SK-N-SH treated with all-trans-retinoic acid at 6 μM for 48 hours (cell line): ENCODE results near the gene PTPRD.
"Not testable (repeated sequence)": the region's sequence is repeated elsewhere in the genome, so short reads cannot be mapped to it uniquely, and the experiment has no call there.

ENCODE experiments used
- ATAC-seq: fragments of 200-7000 bp; cut with Tn5 transposase; 3 replicates; pipeline ENCODE4 v1.9.1; 2020; ENCODE audit warnings: mild to moderate bottlenecking, moderate library complexity
- ARNTL ChIP-seq: fragments of 450-650 bp; formaldehyde crosslinking; IDR thresholded peaks from 2 replicates; pipeline ENCODE4 v1.5.0; 2020; ENCODE audit warnings: low read depth, mild to moderate bottlenecking, moderate library complexity, borderline replicate concordance
- BACH2 ChIP-seq: fragments of 250-450 bp; sonication (Bioruptor Pico); IDR thresholded peaks from 2 replicates; pipeline ENCODE4 v1.9.0; 2021; ENCODE audit warnings: mild to moderate bottlenecking, borderline replicate concordance
- CSDC2 ChIP-seq: fragments of 250-450 bp; sonication (Bioruptor Pico); IDR thresholded peaks from 2 replicates; pipeline ENCODE4 v1.5.0; 2020; ENCODE audit warnings: mild to moderate bottlenecking, moderate library complexity
- ESRRG ChIP-seq: fragments of 250-450 bp; sonication (Bioruptor Pico); IDR thresholded peaks from 2 replicates; pipeline ENCODE4 v1.6.1; 2021; ENCODE audit warnings: mild to moderate bottlenecking
- GLIS3 ChIP-seq: fragments of 250-450 bp; sonication (Bioruptor Pico); IDR thresholded peaks from 2 replicates; pipeline ENCODE4 v1.5.0; 2020; ENCODE audit warnings: mild to moderate bottlenecking, moderate library complexity
- ISL1 ChIP-seq: fragments of 250-450 bp; sonication (Bioruptor Pico); IDR thresholded peaks from 2 replicates; pipeline ENCODE4 v2.1.2; 2022; ENCODE audit warnings: mild to moderate bottlenecking, moderate library complexity
- OSR1 ChIP-seq: fragments of 250-450 bp; sonication (Bioruptor Pico); IDR thresholded peaks from 2 replicates; pipeline ENCODE4 v1.8.0; 2022; ENCODE audit warnings: moderate library complexity, mild to moderate bottlenecking, inconsistent platforms
- PPARA ChIP-seq: fragments of 250-450 bp; sonication (Bioruptor Pico); IDR thresholded peaks from 2 replicates; pipeline ENCODE4 v1.5.0; 2020; ENCODE audit warnings: mild to moderate bottlenecking, borderline replicate concordance
- RARB ChIP-seq: fragments of 250-450 bp; sonication (Bioruptor Pico); IDR thresholded peaks from 2 replicates; pipeline ENCODE4 v1.8.0; 2021; ENCODE audit warnings: mild to moderate bottlenecking, moderate library complexity
- SNAI2 ChIP-seq: fragments of 250-450 bp; sonication (Bioruptor Pico); IDR thresholded peaks from 2 replicates; pipeline ENCODE4 v1.5.0; 2020; ENCODE audit warnings: mild to moderate bottlenecking, moderate library complexity
- TCF4 ChIP-seq: fragments of 250-450 bp; sonication (Bioruptor Pico); IDR thresholded peaks from 2 replicates; pipeline ENCODE4 v1.8.0; 2021; ENCODE audit warnings: mild to moderate bottlenecking, moderate library complexity, borderline replicate concordance
- TOX ChIP-seq: fragments of 250-450 bp; sonication (Bioruptor Pico); IDR thresholded peaks from 2 replicates; pipeline ENCODE4 v1.8.0; 2021; ENCODE audit warnings: mild to moderate bottlenecking, moderate library complexity, borderline replicate concordance
- ZC3H10 ChIP-seq: fragments of 250-450 bp; sonication (Bioruptor Pico); IDR thresholded peaks from 2 replicates; pipeline ENCODE4 v1.5.1; 2021; ENCODE audit warnings: mild to moderate bottlenecking, moderate library complexity
- ZFP3 ChIP-seq: fragments of 250-450 bp; sonication (Bioruptor Pico); IDR thresholded peaks from 2 replicates; pipeline ENCODE4 v1.5.0; 2020; ENCODE audit warnings: mild to moderate bottlenecking, moderate library complexity
- ZFP30 ChIP-seq: fragments of 450-650 bp; formaldehyde crosslinking; IDR thresholded peaks from 2 replicates; pipeline ENCODE4 v1.5.0; 2022; ENCODE audit warnings: mild to moderate bottlenecking, moderate library complexity
- ZNF70 ChIP-seq: fragments of 450-650 bp; formaldehyde crosslinking; IDR thresholded peaks from 2 replicates; pipeline ENCODE4 v1.5.0; 2020; ENCODE audit warnings: mild to moderate bottlenecking, moderate library complexity
- ZNF8 ChIP-seq: fragments of 450-650 bp; formaldehyde crosslinking; IDR thresholded peaks from 2 replicates; pipeline ENCODE4 v1.5.0; 2020; ENCODE audit warnings: mild to moderate bottlenecking, moderate library complexity
- TF ChIP-seq, protein P1 (sequence below): fragments of 250-450 bp; sonication (Bioruptor Pico); IDR thresholded peaks from 2 replicates; pipeline ENCODE4 v1.8.0; 2021; ENCODE audit warnings: low read depth, mild to moderate bottlenecking, moderate library complexity, borderline replicate concordance
- TF ChIP-seq, protein P2 (sequence below): fragments of 250-450 bp; sonication (Bioruptor Pico); IDR thresholded peaks from 2 replicates; pipeline ENCODE4 v1.5.1; 2020; ENCODE audit warnings: low read depth, mild to moderate bottlenecking, moderate library complexity
- TF ChIP-seq, protein P3 (sequence below): fragments of 250-450 bp; sonication (Bioruptor Pico); IDR thresholded peaks from 2 replicates; pipeline ENCODE4 v1.5.0; 2020; ENCODE audit warnings: mild to moderate bottlenecking, moderate library complexity

PTPRD gene

DNA sequence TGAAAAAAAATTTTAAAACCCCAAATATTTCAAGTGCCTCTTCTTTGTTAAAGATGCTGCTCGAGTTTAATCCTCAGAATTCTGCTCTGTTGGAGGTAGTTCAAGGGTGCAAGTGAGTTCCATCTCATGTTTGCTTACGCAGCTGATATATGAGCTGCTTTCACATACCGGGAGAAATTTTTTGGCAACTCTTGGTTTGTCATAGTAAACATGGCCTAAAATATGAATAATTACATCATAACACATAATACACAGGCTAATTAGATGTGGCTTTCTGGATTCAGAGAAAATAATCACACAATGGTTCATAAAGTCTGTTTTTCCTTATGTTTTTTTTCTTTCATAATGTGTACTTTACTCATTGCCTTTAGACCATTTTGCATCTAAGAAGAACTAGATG, 1134.1 kb downstream of the PTPRD start:
- TF ChIP-seq ARNTL (CRISPR knock-in tag) (no peak), ISL1 (CRISPR knock-in tag) (no peak)
- TF ChIP-seq, protein P1, sequence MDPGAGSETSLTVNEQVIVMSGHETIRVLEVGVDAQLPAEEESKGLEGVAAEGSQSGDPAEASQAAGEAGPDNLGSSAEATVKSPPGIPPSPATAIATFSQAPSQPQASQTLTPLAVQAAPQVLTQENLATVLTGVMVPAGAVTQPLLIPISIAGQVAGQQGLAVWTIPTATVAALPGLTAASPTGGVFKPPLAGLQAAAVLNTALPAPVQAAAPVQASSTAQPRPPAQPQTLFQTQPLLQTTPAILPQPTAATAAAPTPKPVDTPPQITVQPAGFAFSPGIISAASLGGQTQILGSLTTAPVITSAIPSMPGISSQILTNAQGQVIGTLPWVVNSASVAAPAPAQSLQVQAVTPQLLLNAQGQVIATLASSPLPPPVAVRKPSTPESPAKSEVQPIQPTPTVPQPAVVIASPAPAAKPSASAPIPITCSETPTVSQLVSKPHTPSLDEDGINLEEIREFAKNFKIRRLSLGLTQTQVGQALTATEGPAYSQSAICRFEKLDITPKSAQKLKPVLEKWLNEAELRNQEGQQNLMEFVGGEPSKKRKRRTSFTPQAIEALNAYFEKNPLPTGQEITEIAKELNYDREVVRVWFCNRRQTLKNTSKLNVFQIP, result no peak
- TF ChIP-seq, all 23 proteins: peak for 0
- no peak for ATAC-seq

DNA sequence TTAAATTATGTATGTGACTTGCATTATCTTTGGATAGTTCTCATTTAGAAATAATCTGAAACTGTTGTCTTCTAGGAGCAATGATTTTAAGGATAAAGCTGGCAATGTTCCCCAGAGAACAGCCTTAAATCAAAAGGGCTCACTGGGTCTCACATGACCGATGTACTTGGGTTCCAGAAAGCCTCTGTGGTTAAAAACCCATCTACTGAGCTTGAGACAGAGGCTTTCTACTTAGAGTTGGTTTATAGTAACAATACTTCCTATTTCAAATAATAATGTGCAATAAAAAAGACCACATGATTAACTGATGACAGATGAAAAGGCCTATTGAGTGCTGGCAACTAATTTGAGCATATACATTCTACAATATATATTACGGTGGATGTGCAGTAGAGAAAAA, 1143.5 kb downstream of the PTPRD start:
- no peak for ATAC-seq
- TF ChIP-seq PPARA (CRISPR knock-in tag), result no peak

DNA sequence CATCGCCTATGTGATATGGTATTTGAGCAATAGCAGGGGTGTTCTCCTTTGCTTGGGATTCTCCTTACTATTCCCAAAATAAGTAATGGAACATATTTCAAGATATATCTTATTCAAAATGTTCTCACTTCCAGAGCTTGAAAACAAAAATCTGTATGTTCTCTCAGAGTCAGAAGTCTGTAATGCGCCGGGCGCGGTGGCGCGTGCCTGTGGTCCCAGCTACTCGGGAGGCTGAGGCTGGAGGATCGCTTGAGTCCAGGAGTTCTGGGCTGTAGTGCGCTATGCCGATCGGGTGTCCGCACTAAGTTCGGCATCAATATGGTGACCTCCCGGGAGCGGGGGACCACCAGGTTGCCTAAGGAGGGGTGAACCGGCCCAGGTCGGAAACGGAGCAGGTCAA, 1170.9 kb downstream of the PTPRD start:
- not testable (repeated sequence) for ATAC-seq

DNA sequence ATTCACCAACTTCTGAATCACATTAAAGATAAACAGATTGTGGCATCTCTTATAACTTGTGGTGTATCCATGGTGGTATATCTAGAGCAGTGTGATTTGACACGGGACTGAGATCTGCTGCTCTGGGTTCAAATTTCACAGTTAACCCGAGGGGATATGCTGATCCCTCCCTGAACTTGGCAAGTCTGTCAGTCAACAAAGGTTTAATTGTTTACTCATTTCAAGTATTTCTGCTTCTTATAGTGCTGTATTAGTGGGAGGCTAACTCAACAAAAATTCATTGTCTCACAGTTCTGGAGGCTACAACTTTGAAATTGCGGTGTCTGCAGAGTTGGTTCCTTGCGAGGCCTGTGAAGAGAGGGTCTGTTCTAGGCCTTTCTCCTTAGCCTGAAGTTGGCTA, 1175.2 kb downstream of the PTPRD start:
- no peak for ATAC-seq
- TF ChIP-seq, protein P2, sequence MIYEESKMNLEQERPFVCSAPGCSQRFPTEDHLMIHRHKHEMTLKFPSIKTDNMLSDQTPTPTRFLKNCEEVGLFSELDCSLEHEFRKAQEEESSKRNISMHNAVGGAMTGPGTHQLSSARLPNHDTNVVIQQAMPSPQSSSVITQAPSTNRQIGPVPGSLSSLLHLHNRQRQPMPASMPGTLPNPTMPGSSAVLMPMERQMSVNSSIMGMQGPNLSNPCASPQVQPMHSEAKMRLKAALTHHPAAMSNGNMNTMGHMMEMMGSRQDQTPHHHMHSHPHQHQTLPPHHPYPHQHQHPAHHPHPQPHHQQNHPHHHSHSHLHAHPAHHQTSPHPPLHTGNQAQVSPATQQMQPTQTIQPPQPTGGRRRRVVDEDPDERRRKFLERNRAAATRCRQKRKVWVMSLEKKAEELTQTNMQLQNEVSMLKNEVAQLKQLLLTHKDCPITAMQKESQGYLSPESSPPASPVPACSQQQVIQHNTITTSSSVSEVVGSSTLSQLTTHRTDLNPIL, result no peak
- TF ChIP-seq, all 23 proteins: peak for 0

DNA sequence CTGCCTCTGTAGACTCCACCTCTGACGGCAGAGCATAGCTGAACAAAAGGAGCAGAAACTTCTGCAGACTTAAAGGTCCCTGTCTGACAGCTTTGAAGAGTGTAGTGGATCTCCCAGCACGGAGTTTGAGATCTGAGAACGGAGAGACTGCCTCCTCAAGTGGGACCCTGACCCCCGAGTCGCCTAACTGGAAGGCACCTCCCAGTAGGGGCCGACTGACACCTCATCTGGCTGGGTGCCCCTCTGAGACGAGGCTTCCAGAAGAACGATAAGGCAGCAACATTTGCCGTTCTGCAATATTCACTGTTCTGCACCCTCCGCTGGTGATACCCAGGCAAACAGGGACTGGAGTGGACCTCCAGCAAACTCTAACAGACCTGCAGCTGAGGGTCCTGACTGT, 1186.3 kb downstream of the PTPRD start:
- ATAC-seq, result not testable (repeated sequence)

DNA sequence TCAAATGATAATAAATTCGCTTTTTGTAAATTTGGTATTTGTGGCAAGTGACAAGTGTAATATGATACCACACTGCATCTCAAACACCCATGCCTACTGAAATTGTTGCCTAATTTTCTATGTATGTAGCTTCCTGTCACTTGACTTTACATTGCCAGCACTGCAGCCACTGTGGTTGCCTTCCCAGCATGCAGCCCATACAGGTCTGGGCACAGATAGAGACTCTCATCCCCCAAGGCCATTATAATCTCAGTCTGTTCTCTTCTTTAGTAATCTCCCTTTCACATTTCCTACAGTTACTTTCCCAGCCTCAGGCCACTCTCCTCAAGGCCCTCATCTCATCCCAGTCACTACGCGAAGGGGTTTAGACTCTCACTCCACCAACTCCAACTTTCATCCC, 1200.6 kb downstream of the PTPRD start:
- no peak for TF ChIP-seq ARNTL (CRISPR knock-in tag)
- no peak for TF ChIP-seq GLIS3 (CRISPR knock-in tag)
- no peak for TF ChIP-seq TCF4 (CRISPR knock-in tag)
- TF ChIP-seq, protein P2, result no peak
- no peak for TF ChIP-seq TOX (CRISPR knock-in tag)
- no peak for TF ChIP-seq ESRRG (CRISPR knock-in tag)
- TF ChIP-seq ZFP3 (CRISPR knock-in tag), result no peak
- TF ChIP-seq CSDC2 (CRISPR knock-in tag), result no peak
- no peak for TF ChIP-seq SNAI2 (CRISPR knock-in tag)
- TF ChIP-seq, protein P3, sequence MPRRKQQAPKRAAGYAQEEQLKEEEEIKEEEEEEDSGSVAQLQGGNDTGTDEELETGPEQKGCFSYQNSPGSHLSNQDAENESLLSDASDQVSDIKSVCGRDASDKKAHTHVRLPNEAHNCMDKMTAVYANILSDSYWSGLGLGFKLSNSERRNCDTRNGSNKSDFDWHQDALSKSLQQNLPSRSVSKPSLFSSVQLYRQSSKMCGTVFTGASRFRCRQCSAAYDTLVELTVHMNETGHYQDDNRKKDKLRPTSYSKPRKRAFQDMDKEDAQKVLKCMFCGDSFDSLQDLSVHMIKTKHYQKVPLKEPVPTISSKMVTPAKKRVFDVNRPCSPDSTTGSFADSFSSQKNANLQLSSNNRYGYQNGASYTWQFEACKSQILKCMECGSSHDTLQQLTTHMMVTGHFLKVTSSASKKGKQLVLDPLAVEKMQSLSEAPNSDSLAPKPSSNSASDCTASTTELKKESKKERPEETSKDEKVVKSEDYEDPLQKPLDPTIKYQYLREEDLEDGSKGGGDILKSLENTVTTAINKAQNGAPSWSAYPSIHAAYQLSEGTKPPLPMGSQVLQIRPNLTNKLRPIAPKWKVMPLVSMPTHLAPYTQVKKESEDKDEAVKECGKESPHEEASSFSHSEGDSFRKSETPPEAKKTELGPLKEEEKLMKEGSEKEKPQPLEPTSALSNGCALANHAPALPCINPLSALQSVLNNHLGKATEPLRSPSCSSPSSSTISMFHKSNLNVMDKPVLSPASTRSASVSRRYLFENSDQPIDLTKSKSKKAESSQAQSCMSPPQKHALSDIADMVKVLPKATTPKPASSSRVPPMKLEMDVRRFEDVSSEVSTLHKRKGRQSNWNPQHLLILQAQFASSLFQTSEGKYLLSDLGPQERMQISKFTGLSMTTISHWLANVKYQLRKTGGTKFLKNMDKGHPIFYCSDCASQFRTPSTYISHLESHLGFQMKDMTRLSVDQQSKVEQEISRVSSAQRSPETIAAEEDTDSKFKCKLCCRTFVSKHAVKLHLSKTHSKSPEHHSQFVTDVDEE (CRISPR knock-in tag), result no peak
- no peak for TF ChIP-seq ZC3H10
- no peak for TF ChIP-seq ZNF70
- no peak for TF ChIP-seq ZNF8 (CRISPR knock-in tag)
- no peak for TF ChIP-seq BACH2
- TF ChIP-seq ISL1 (CRISPR knock-in tag), result no peak
- ATAC-seq, result no peak

DNA sequence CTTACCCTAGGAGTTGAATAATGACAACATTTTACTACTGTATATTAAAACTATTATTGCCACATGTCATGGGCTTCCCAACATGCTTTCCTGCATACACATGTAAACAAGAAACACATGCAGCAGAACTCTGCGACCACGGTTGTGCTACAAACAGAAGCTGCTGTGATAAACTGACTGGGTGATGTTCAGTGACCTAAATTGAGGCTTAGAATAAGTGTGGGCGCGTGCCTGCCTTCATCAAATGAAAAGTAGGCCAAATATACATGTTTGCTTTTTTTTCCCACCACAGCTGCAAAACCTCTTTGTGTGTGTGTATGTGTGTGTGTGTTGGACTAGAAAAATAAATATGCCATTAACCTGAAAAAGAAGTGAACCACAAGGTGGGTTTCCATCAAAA, 1202.1 kb downstream of the PTPRD start:
- ATAC-seq, result no peak
- TF ChIP-seq ISL1 (CRISPR knock-in tag) (no peak), PPARA (CRISPR knock-in tag) (no peak), ZFP3 (CRISPR knock-in tag) (no peak), ZNF70 (no peak), ARNTL (CRISPR knock-in tag) (no peak), GLIS3 (CRISPR knock-in tag) (no peak), RARB (CRISPR knock-in tag) (no peak), OSR1 (CRISPR knock-in tag) (no peak), ZFP30 (CRISPR knock-in tag) (no peak), SNAI2 (CRISPR knock-in tag) (no peak), ESRRG (CRISPR knock-in tag) (no peak), CSDC2 (CRISPR knock-in tag) (no peak), TCF4 (CRISPR knock-in tag) (no peak), ZNF8 (CRISPR knock-in tag) (no peak)
- TF ChIP-seq, protein P3 (CRISPR knock-in tag), result no peak
- TF ChIP-seq, protein P1, result no peak
